NCI-H1417 treated with DMSO at 0.1 percent for 48 hours (cell line): Measurements from ENCODE around the gene ITGB7.
"Not testable (repeated sequence)": the region's sequence is repeated elsewhere in the genome, so short reads cannot be mapped to it uniquely, and the experiment has no call there.

Source experiments
- DNase-seq: peaks from one replicate; lab custom pipeline; 2025; lab: John Stamatoyannopoulos, UW

Gene ITGB7

GRCh38 chr12:53178803-53179202 lies 28.2 kb downstream of the ITGB7 start:
- not testable (repeated sequence) for DNase-seq

- DNase-seq, result not testable (repeated sequence)
Measured at GRCh38 chr12:53177447-53177846, 29.6 kb downstream of the ITGB7 start.

- no peak for DNase-seq
Measured at GRCh38 chr12:53176750-53177149, 30.3 kb downstream of the ITGB7 start.

GRCh38 chr12:53174881-53175491 lies 32.1 kb downstream of the ITGB7 start:
- DNase-seq, result peak; percentile 70

- DNase-seq, result no peak
Measured at GRCh38 chr12:53173085-53173715, 33.9 kb downstream of the ITGB7 start.

GRCh38 chr12:53172352-53172751 lies 34.7 kb downstream of the ITGB7 start:
- no peak for DNase-seq

- no peak for DNase-seq
Measured at GRCh38 chr12:53171725-53172329, 35.2 kb downstream of the ITGB7 start.

GRCh38 chr12:53170876-53171724 lies 36.0 kb downstream of the ITGB7 start:
- no peak for DNase-seq

GRCh38 chr12:53170215-53170614 lies 36.8 kb downstream of the ITGB7 start:
- no peak for DNase-seq

GRCh38 chr12:53169644-53170043 lies 37.4 kb downstream of the ITGB7 start:
- no peak for DNase-seq

- no peak for DNase-seq
Measured at GRCh38 chr12:53166837-53167236, 40.2 kb downstream of the ITGB7 start.

GRCh38 chr12:53163008-53163407 lies 44.0 kb downstream of the ITGB7 start:
- DNase-seq, result not testable (repeated sequence)

GRCh38 chr12:53161119-53161911 lies 45.7 kb downstream of the ITGB7 start:
- DNase-seq, result no peak

- DNase-seq, result no peak
Measured at GRCh38 chr12:53160673-53161072, 46.4 kb downstream of the ITGB7 start.

GRCh38 chr12:53160000-53160399 lies 47.1 kb downstream of the ITGB7 start:
- DNase-seq, result no peak

- peak; percentile 18 for DNase-seq
Measured at GRCh38 chr12:53159195-53159839, 47.7 kb downstream of the ITGB7 start.

GRCh38 chr12:53152390-53152789 lies 54.7 kb downstream of the ITGB7 start:
- no peak for DNase-seq

GRCh38 chr12:53151039-53151438 lies 56.0 kb downstream of the ITGB7 start:
- no peak for DNase-seq

- DNase-seq, result no peak
Measured at GRCh38 chr12:53147653-53148052, 59.4 kb downstream of the ITGB7 start.

- no peak for DNase-seq
Measured at GRCh38 chr12:53147181-53147580, 59.9 kb downstream of the ITGB7 start.
